C1 segment of cervical spinal cord (tissue), 14 donors: Measurements from ENCODE around the gene MME.
"Not testable (repeated sequence)": the region's sequence is repeated elsewhere in the genome, so short reads cannot be mapped to it uniquely, and the experiment has no call there.

Source experiments
- DNase-seq, 14 donors: peaks; one replicate each; lab custom pipeline; 2025; lab: John Stamatoyannopoulos, UW

The MME gene

DNA sequence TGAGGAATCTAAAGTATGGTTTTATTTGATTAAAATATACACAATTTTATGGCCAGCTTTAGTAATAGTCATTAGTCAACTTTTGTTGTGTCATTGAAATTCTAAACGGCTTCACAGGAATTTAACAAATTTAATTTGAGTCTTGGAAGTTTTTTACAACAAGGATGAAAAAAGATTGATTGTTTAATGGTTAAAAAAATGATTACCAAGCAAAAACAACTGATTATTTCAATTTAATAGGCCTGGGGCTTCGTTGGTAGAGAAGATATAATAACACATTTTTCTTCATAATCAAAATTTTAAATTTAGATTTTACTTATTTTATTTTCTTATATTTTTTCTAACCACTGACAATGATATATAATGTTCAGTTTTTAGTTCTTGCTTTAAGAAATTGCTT lies 4.4 kb downstream of the MME start:
- no peak for DNase-seq

DNA sequence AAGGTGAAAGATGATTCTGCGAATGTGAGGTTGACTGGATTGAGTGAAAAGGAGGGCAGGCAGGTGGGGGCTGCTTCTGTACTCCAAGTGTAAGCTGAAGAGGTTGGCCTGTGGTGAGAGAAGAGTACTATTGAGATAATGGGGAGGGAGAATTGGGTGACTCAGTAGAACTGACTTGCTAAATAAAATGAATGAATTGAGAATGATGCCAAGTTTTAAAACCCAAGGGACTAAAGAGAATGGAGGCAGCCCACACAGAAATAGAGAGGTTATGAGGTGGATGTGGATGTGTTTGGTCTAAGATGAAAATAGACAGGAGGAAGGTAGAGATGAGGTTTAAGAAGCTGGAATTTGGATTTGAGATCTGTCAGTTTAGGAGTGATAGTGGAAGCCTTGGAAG lies 5.9 kb downstream of the MME start:
- no peak for DNase-seq

DNA sequence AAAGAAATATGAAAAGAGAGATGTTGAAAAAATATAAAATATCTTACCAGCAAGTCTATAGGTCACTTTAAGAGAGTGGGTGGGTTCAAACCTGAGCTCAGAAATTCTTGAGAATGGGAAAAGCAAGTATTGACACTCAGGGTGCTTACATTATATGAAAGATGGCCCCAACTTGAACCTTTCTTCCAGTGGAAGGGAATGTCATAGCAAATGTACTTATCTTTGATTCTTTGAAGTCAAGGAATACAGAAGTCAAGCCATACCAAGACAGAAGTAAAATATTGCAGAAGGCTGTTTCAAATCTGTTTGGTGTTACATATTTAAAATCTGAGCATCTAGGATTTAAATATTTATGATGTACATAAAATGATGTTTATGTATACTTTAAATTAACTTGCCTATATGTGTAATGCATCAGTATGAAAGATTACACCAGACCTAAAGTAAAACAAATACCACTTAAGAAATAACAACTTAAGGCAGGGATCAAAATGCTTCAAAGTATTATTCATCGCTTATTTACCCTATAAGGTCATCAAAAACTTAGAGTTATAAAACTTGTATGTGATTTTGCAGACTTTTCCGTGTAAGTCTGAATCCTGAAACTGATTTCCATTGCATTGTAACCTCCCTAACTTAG lies 8.7 kb downstream of the MME start:
- DNase-seq = no peak

DNA sequence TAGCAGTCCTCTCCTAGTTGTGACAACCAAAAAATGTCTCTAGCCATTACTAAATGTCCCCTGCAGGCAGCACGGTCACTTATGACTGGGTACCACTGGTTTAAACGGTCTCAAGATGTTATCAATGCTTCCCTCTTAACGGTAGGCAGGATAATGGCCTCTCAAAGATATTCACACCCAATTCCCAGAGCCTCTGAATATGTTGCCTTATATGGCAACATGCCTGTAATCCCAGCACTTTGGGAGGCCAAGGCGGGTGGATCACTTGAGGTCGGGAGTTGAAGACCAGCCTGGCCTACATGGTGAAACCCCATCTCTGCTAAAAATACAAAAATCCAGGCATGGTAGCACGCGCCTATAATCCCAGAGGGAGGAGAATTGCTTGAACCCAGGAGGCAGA lies 9.4 kb downstream of the MME start:
- DNase-seq = no peak

DNA sequence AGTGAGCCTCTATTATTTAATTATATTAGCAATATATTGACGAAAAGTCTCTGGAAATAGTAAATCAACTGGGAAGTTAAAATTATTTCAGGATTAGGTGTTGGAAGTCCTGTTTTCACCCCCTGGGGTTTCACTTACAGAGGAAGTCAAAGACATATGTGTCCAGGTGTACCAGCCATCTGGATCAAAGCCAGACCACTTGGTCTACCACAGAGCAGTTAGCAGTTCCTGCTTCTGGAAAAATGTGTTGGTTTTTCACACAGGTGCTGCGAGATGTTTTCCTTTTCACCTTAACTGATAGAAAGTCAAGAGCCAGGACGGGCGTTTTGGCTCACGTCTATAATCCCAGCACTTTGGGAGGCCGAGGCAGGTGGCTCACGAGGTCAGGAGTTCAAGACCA lies 13.1 kb downstream of the MME start:
- no peak for DNase-seq

DNA sequence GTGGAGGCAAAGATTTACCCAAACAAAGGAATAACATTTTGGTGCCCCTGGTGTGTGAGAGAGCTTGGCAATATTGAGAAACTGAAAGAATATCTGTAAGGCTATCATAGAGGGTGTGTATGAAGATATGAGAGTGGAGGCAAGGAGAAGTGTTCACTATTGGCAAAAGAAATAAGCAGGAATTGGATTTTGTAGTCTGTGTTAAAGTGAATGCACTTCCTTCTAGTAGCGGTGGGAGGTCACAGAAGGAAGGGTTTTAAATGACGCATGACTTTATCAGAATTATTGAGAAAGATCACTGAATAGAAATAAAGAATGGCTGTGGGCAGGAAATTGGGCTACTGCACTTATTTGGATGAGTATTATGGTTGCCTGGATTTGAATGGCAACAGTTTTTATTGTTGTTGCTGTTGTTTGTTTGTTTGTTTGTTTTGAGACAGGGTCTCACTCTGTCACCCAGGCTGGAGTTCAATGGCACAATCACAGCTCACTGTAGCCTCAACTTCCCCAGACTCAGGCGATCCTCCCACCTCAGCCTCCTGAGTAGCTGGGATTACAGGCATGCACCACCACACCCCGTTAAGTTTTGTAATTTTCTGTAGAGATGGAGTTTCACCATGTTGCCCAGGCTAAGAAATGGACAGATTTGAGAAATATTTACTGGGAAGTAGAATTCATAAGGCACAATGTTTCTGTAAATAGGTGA lies 16.3 kb downstream of the MME start:
- DNase-seq = no peak

DNA sequence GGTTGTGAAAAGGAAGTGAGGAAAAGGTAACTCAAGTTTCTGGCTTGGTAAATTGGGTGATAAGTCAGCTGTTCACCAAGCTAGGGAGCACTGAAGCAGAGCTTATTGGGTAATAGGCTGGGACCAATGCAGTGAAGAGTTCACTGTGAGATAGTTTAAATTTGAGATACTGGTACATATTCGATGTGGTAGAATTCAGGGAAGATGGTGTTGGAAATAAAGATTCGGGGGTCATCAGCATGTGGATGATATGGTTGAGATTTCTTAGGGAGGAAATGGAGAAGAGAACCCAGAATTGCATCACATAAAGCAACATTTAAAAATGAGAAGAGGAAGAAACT lies 16.9 kb downstream of the MME start:
- no peak for DNase-seq

DNA sequence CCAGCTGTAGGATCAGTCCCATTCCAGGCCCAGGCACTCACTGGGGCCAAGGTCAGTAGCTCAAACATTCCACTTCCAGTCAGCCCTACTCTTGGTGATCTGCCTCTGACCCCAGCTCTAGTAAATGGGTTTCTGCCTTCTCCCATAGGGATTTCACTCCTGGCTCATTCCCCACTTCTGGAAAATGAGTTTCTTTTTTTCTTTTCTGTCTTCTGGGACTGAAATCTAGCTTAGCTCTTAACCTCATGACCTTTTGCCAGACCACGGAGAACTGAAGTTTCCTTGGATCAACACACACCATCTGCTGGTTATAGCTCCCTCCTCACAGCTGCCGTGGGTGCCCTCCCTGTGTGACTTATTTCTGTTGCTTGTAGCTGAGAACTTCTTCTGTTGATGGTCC lies 21.3 kb downstream of the MME start:
- no peak for DNase-seq

DNA sequence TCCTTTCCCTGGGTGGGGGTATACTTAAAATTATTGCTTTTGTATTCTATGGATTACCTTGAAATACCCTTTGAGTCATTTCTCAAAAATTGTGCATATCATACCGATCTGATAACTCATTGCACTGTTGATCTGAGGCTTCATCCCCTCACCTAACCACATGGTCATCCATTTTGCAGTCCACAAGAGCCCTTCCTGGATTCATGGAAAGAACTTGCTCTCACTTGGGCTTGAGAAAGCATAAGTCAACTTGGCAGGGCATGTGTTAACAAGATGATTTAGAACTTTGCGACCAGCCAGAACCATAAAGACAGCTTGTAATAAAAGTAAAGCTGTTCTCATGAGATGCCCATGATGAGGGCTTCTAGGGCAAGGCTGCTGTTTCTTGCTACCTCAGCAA lies 22.2 kb downstream of the MME start:
- no peak for DNase-seq

DNA sequence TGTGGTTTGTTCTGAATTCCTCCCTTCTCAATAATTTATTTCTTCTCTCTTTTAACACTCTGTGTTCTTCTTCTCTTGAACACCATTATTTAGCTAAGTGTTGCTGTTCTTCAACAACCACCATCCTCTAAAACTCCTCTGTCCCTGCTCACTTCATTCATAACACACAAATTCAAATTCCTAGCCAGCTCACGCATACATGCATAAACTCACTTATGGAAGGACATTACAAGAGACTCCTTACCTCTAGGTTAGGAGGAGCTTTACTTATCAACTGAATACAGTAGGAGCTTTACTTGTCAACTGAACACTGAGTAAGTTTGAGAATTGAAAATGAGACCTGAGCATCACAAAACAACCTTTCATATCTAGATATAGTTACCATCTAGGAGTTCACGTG lies 23.6 kb downstream of the MME start:
- no peak for DNase-seq

DNA sequence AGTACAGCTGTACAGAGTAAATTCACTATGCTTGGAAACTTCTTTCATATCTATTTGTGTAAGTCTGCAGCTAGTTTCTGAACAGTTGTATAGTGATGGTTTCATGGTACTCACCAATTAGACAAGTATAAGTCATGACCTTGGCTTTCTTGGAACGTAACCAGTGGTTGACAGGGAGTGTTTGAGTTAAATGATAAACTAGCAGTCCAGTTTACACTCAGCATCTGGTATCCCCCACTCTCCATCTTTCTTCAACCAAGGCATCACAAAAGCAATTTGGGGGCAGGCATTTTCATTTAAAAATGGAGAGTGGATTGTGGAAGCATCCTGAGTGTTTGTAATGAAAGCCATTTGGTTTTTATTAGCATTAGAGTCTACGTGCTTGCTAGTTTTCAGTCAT lies 26.0 kb downstream of the MME start:
- no peak for DNase-seq

DNA sequence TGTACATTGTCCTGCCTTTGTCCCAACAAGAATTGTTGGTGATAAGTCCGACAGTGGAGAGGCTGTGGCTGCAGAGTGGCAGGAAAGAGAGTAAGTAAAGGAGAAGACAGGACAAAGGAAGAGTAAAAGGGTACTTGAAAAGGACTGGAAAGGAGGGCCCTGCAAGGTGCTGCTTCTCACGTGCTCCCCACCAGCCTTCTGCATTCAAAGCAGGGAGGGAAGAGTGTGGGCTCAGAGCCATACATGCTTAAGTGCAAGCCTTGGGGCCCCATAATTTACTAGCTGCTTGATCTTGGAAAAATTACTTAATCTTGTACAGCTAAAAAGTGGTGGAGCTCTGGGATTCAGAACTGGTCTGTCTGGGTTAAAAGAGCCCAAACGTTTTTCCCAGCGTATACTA lies 29.9 kb downstream of the MME start:
- no peak for DNase-seq

DNA sequence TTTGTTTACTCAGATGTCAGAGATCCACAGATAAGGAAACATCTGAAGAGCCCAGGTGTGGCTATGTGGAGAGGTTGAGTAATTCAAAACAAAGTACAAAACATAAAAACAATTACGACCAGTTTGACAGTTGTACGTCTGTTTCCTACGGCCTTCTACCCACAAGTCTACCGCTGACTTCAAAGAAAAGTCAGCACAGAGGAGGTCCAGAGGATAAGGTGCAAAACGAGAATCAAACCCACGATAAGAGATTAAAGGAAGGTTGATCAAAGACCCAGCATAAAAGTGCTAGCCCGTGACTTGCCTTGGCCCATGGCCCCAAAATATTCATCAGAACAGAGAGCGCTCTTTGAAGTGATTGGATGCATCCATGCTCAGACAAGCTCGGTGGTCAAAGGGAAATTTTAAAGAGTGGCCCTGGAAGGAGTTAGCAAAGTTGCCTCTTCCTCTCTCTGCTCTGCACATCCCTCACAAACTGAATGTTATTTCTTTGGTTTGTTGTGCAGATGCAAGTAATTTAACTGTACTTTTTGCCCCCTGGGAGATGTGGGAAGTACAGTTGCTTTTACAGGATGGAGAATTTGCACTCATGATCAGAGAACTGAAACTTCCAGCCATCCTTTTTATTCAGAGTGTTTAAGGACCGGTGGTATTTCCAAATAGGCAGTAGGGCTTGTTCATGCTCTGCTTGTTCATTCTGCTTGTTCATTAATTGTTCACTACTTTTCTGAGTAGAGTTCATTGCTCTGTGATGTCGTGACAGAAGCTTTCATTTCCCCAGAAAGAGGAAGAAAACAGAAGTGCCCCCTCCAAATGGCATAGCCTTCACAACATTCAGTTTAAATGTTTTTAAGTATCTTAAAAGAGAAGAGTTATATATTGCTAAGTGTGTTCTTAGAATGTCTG lies 31.1 kb downstream of the MME start:
- no peak for DNase-seq

DNA sequence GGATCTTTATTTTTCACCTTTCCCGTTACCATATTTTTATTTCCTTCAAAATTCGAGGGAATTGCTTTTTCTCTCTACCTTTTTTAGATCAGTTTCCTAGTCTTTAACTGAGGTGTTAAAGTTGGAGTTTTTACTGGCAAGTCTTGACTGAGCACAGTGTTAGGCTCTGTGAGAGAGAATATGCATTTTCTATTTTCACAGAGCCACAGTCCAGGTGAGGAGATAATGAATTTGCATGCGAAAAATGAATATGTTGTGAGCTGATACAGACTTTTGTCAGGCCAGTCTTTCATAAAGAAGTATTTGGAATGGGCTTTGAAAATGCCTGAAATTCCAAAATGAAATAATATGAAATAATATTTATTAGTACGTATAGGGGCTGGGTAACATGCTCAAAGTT lies 31.9 kb downstream of the MME start:
- no peak for DNase-seq

DNA sequence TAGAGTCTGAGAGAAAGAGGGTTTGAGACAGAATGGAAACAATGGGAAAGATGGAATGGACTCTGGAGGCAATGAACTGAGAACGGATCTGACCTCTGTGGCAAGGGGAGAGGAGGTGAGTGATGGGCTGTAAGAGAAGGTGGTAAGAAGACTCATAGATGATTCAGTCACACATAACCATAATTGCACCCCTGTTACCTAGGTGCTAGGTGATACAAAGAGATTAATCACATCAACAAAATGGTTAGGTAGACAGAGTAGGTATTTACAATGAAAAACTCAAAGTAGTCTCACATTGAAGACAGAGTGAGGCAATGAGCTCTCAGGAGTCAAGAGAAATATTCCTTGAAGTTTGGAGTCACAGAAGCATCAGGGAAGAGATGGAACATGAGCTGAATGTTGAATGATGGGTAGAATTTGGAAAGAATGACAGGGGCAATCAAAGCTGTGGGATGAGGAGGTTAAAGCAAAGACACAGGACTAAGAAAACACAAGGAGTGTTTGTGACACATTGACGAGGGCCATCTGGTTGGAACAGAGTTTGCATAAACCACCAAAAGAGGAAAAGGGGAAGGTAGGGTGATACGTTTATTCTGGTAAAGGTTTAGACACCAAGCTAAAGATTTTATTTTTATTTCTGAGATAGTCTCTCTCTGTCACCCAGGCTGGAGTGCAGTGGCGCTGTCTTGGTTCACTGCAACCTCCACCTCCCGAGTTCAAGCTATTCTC lies 32.7 kb downstream of the MME start:
- no peak for DNase-seq

DNA sequence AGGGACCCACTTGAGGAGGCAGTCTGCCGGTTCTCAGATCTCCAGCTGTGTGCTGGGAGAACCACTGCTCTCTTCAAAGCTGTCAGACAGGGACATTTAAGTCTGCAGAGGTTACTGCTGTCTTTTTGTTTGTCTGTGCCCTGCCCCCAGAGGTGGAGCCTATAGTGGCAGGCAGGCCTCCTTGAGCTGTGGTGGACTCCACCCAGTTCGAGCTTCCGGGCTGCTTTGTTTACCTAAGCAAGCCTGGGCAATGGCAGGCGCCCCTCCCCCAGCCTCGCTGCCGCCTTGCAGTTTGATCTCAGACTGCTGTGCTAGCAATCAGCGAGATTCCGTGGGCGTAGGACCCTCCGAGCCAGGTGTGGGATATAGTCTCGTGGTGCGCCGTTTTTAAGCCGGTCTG lies 44.6 kb downstream of the MME start:
- DNase-seq = not testable (repeated sequence)

DNA sequence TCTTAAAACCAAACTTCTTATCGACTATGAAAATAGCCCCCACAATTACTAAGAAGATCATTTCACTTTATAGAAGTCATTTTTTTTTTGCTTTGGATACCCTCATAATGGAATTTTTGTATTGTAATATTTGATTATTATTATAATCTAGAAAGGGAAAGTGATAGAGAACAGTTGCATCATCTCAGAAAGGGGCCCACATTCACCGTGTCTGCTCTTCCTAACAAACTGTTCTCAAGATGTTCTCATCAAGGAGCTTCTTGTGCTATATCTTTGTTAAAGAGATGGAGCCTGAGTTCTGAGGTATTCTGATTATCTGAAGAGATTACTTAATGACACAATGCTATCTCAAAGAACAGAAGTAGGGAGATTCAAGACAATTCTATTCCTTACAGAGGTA lies 49.3 kb downstream of the MME start:
- DNase-seq = no peak

DNA sequence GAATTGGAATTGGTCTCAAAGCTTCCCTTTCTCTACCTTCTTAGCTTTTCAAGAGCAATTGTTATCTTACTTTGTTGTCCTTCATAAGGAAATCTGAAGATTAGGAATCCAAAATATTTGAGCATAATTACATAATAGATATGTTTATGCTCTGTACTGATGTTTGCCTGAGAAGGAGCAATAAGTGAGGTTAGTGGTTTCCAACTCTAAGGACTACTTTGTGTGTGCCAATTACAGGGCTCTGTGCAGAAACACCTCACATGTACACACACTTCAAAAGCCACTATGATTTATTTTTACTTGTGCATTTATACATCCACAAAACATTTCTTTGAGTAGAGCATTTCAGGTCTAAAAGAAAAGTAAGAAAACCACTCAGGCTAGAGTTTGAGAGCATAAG lies 49.9 kb downstream of the MME start:
- DNase-seq = no peak

DNA sequence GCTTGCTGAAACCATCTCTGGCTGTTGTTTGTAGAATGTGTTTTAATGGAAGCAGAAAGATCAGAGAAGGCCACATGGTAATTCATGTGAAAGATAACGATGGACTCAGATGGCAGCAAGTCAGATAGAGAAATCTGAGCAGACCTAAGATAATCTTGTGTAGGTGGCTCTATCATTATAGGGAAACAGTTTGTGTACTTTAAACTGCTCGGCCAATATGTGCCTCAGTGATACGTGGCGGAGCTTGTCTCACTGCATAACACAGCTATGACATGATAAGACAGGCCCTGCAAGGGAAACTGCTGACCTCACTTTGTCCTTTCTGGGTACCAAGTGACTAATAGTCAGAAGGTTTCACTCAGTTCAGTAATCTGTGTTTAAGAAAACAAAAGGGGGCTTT lies 51.0 kb downstream of the MME start:
- DNase-seq = no peak

DNA sequence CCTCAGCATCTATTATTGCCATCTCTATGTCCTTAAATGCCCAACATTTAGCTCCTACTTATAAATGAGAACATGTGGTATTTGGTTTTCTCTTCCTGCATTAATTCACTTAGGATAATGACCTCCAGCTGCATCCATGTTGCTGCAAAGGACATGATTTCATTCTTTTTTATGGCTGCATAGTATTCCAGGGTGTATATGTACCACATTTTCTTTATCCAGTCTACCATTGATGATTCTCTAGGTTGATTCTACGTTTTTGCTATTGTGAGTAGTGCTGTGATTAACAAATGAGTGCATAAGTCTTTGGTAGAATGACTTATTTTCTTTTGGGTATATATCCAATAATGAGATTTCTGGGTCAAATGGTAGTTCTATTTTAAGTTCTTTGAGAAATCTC lies 54.2 kb downstream of the MME start:
- not testable (repeated sequence) for DNase-seq

DNA sequence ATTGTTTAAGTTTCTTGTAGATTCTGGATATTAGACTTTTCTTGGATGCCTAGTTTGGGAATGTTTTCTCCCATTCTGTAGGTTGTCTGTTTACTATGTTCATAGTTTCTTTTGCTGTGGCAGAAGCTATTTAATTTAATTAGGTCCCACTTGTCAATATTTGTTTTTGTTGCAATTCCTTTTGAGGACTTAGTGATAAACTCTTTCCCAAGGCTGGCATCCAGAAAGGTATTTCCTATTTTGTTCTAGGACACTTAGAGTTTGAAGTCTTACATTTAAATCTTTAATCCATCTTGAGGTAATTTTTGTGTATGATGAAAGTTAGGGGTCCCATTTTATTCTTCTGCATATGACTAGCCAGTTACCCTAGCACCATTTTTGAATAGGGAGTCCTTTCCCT lies 54.9 kb downstream of the MME start:
- no peak for DNase-seq

DNA sequence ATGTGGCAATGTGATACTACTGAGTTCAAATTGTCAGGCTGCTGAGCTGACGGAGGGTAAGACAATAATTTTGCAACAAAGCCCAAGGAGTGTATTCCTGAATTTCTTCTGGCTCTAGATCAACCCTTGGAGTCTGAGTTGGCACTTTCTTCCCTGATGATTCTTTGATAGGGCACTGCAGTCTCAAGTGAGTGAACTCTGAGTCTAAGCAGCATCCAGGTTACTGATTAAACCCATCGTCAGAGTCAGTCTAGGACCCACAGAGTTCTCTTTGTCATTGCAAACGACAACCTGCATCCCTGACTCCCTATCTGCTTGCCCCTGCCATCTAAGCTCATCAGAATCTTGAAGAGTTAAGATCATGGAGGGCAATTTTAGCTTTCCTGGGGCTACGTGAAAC lies 58.6 kb downstream of the MME start:
- no peak for DNase-seq
